ENCODE data around the gene APBA2. TPM values are rescaled to one million over a fixed set of nuclear protein-coding genes. Genes with fewer than 3 reads are reported as not detected.
A peak's percentile ranks its signal among the peaks of the same experiment; 100 is the strongest.

The APBA2 gene
- total RNA-seq, 1 donor from 2014 or later = 35.8 TPM

- Histone ChIP-seq H3K36me3 (no peaks in the 10 kb centered on the region), H3K9ac (no peak overlapping the region), H2AFZ (replicated peaks) (no peak overlapping the region), H4K20me1 (ENCODE audit: low read depth) (no peaks in the 10 kb centered on the region), H3K27ac (no peak overlapping the region), H3K79me2 (ENCODE audit: low read depth) (no peaks in the 10 kb centered on the region), H3K4me1 (peaks cover 18% of the 10 kb centered on the region), H3K4me3 (no peak overlapping the region), H3K27me3 (no peaks in the 10 kb centered on the region), H3K9me3 (ENCODE audit: low read depth) (no peaks in the 10 kb centered on the region), H3K4me2 (no peak overlapping the region), H3F3A (ENCODE audit: low read depth) (peaks cover 10% of the 10 kb centered on the region)
- Mint-ChIP-seq H3K36me3 (peaks cover 4% of the 10 kb centered on the region), H3K9me3 (no peaks in the 10 kb centered on the region), H3K4me1 (peaks cover 31% of the 10 kb centered on the region), H3K4me3 (no peak overlapping the region), H3K27me3 (ENCODE audit: insufficient read depth, low read depth) (peaks cover 7% of the 10 kb centered on the region), H3K27ac (peak overlapping the region; percentile 70)
- no peak for TF ChIP-seq CTCF (IDR thresholded peaks at IDR 0.05)
- TF ChIP-seq EZH2 (IDR thresholded peaks at IDR 0.05) = no peak
- no peak for TF ChIP-seq EZH2phosphoT487 (IDR thresholded peaks at IDR 0.05)
- DNase-seq (ENCODE audit: low spot score) = no peak
Measured at GRCh38 chr15:29113336-29114220, 227.8 kb downstream of the APBA2 start.

- H3K27ac ChIP-seq = no peak overlapping the region
- H3K9me3 ChIP-seq (ENCODE audit: low read depth) = no peaks in the 10 kb centered on the region
- H3K9ac ChIP-seq = no peak overlapping the region
- H3K27ac Mint-ChIP-seq = peak overlapping the region; percentile 5
- H3K4me2 ChIP-seq = peak overlapping the region; percentile 91
- no peak for TF ChIP-seq CTCF (IDR thresholded peaks at IDR 0.05)
- TF ChIP-seq EZH2 (IDR thresholded peaks at IDR 0.05) = no peak
- TF ChIP-seq EZH2phosphoT487 (IDR thresholded peaks at IDR 0.05) = no peak
- H2AFZ ChIP-seq (replicated peaks) = no peak overlapping the region
- peaks cover 31% of the 10 kb centered on the region for H3K4me1 Mint-ChIP-seq
- H4K20me1 ChIP-seq (ENCODE audit: low read depth) = no peaks in the 10 kb centered on the region
- peaks cover 5% of the 10 kb centered on the region for H3K27me3 Mint-ChIP-seq (ENCODE audit: insufficient read depth, low read depth)
- no peaks in the 10 kb centered on the region for H3K79me2 ChIP-seq (ENCODE audit: low read depth)
- H3K4me3 Mint-ChIP-seq = peak overlapping the region; percentile 33
- no peaks in the 10 kb centered on the region for H3K9me3 Mint-ChIP-seq
- peaks cover 18% of the 10 kb centered on the region for H3K4me1 ChIP-seq
- H3K36me3 Mint-ChIP-seq = no peaks in the 10 kb centered on the region
- DNase-seq (ENCODE audit: low spot score) = peak; percentile 33
- H3K36me3 ChIP-seq = no peaks in the 10 kb centered on the region
- no peak overlapping the region for H3K4me3 ChIP-seq
- no peaks in the 10 kb centered on the region for H3K27me3 ChIP-seq
- H3F3A ChIP-seq (ENCODE audit: low read depth) = peaks cover 10% of the 10 kb centered on the region
Measured at GRCh38 chr15:29114221-29115092, 228.7 kb downstream of the APBA2 start.

- Mint-ChIP-seq H3K36me3 (no peaks in the 10 kb centered on the region), H3K9me3 (no peaks in the 10 kb centered on the region), H3K27me3 (ENCODE audit: insufficient read depth, low read depth) (peaks cover 6% of the 10 kb centered on the region), H3K4me1 (peaks cover 32% of the 10 kb centered on the region), H3K4me3 (peak overlapping the region; percentile 35), H3K27ac (peak overlapping the region; percentile 60)
- H3K9me3 ChIP-seq (ENCODE audit: low read depth) = no peaks in the 10 kb centered on the region
- H3K4me3 ChIP-seq = peak overlapping the region; percentile 45
- peaks cover 18% of the 10 kb centered on the region for H3K4me1 ChIP-seq
- H3K79me2 ChIP-seq (ENCODE audit: low read depth) = no peaks in the 10 kb centered on the region
- TF ChIP-seq CTCF (IDR thresholded peaks at IDR 0.05) (peak; percentile 60), EZH2phosphoT487 (IDR thresholded peaks at IDR 0.05) (no peak)
- no peaks in the 10 kb centered on the region for H3K27me3 ChIP-seq
- H3K4me2 ChIP-seq = peak overlapping the region; percentile 91
- peak; percentile 76 for DNase-seq (ENCODE audit: low spot score)
- H3K36me3 ChIP-seq = no peaks in the 10 kb centered on the region
- no peak overlapping the region for H3K9ac ChIP-seq
- no peaks in the 10 kb centered on the region for H4K20me1 ChIP-seq (ENCODE audit: low read depth)
- peak overlapping the region; percentile 98 for H2AFZ ChIP-seq (replicated peaks)
- peaks cover 10% of the 10 kb centered on the region for H3F3A ChIP-seq (ENCODE audit: low read depth)
- no peak overlapping the region for H3K27ac ChIP-seq
Measured at GRCh38 chr15:29115093-29115991, 229.6 kb downstream of the APBA2 start.
